Gastrocnemius medialis (tissue), 4 donors: ENCODE data around the gene ZC3H4. TPM values are rescaled to one million over a fixed set of nuclear protein-coding genes. Genes with fewer than 3 reads are reported as not detected.

Source experiments
- ATAC-seq, 2 donors: fragments of 150-250 bp; one replicate each; pipeline ENCODE4 v1.9.1; 2016
- DNase-seq, 2 donors: peaks; one replicate each; pipeline ENCODE4 v3.0.0-alpha.2; 2019
- H3K27ac ChIP-seq, 4 donors: fragments of 200-600 bp; sonication (generic); 1 replicate in 1 of 4; 2 replicates in 3 of 4; pipeline ENCODE4 v1.5.1; 2016 to 2018; ENCODE audit warnings: mild to moderate bottlenecking in 2 of 4, moderate library complexity in 1 of 4
- H3K27me3 ChIP-seq, 3 donors: fragments of 200-600 bp; sonication (generic) in 2 of 3; 1 replicate in 1 of 3; 2 replicates in 2 of 3; pipeline versions ENCODE4 v1.5.1 to v1.6.0; 2016 to 2019; ENCODE audit warnings: mild to moderate bottlenecking in 1 of 3, moderate library complexity in 1 of 3
- H3K36me3 ChIP-seq, 2 donors: fragments of 200-600 bp; sonication (generic) in 1 of 2; one replicate each; pipeline ENCODE4 v1.5.1; 2017 to 2018
- H3K4me1 ChIP-seq, 2 donors: fragments of 200-600 bp; sonication (generic) in 1 of 2; one replicate each; pipeline ENCODE4 v1.5.1; 2016 to 2017; ENCODE audit warnings: mild to moderate bottlenecking in 2 of 2
- H3K4me3 ChIP-seq, 4 donors: fragments of 200-600 bp; sonication (generic) in 3 of 4; 1 replicate in 1 of 4; 2 replicates in 3 of 4; pipeline ENCODE4 v1.5.1; 2016 to 2019; ENCODE audit warnings: mild to moderate bottlenecking in 2 of 4
- H3K9me3 ChIP-seq, 3 donors: fragments of 200-600 bp; sonication (generic) in 2 of 3; 1 replicate in 1 of 3; 2 replicates in 2 of 3; pipeline ENCODE4 v1.5.1; 2016 to 2019
- POLR2A ChIP-seq, 2 donors: fragments of 450-650 bp; IDR thresholded peaks; one replicate each; pipeline ENCODE4 v1.6.1; 2017; ENCODE audit warnings: antibody characterized with exemption in 2 of 2, mild to moderate bottlenecking in 2 of 2, moderate library complexity in 2 of 2
- in situ Hi-C, 4 donors: fragments of 200-750 bp; cut with MboI; loops; one replicate each; pipeline versions ENCODE4 v1.15.0 to v1.8.0; 2017; ENCODE audit warnings: low sequenced_read_pairs in 4 of 4
- intact Hi-C: fragments of 100-400 bp; cut with DNase I; formaldehyde crosslinking; loops from one replicate; pipeline ENCODE4 v1.15.1; 2023; ENCODE audit warnings: low total_unique reads
- total RNA-seq, 4 donors: library from RNA; depleted of rRNA; stranded (reverse); fragments of >200 nt; gene quantifications; one replicate each; pipeline versions ENCODE4 v1.1.0 to v1.2.3, GENCODE V29; 2016
- TF ChIP-seq, protein P1 (sequence below), 5 experiments: fragments of 450-650 bp in 3 of 5; fragments of 200-600 bp in 2 of 5; sonication (generic) in 2 of 5; IDR thresholded peaks in 4 of 5; conservative IDR thresholded peaks in 1 of 5; 1 replicate in 4 of 5; 2 replicates in 1 of 5; pipeline ENCODE4 v1.5.1; 2016 to 2019; ENCODE audit warnings: antibody characterized with exemption in 5 of 5, mild to moderate bottlenecking in 3 of 5, moderate library complexity in 3 of 5

The ZC3H4 gene
- total RNA-seq, 4 donors from 2014 or later, result 16.2 to 31.7 (median 22.8) TPM

DNA sequence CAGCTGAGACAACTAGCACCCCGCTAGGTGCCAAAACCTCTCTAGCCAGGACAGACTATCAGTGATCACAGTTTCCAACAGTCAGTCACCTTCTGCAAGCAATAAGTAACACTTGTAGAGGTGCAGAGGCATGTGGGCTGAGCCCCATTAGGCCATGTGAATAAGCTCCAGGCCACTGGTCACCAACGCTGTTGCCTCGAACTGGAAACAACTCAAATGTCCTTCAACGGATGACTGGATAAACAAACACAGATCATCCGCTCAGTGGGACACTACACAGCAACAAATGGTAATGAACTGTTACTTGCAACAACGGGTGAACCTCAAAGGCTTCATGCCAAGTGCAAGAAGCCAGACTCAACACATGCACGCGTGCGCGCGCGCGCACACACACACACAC, 37.6 kb downstream of the ZC3H4 start:
- Histone ChIP-seq H3K4me3 (no peak overlapping the region), H3K27me3 (no peaks in the 10 kb centered on the region), H3K9me3 (no peaks in the 10 kb centered on the region), H3K4me1 (no peaks in the 10 kb centered on the region), H3K36me3 (peaks cover 0 to 50% of the 10 kb centered on the region in 2 donors), H3K27ac (no peak overlapping the region)
- no peak for DNase-seq
- no peak for ATAC-seq
- TF ChIP-seq POLR2A (IDR thresholded peaks at IDR 0.05), result no peak
- TF ChIP-seq, protein P1, sequence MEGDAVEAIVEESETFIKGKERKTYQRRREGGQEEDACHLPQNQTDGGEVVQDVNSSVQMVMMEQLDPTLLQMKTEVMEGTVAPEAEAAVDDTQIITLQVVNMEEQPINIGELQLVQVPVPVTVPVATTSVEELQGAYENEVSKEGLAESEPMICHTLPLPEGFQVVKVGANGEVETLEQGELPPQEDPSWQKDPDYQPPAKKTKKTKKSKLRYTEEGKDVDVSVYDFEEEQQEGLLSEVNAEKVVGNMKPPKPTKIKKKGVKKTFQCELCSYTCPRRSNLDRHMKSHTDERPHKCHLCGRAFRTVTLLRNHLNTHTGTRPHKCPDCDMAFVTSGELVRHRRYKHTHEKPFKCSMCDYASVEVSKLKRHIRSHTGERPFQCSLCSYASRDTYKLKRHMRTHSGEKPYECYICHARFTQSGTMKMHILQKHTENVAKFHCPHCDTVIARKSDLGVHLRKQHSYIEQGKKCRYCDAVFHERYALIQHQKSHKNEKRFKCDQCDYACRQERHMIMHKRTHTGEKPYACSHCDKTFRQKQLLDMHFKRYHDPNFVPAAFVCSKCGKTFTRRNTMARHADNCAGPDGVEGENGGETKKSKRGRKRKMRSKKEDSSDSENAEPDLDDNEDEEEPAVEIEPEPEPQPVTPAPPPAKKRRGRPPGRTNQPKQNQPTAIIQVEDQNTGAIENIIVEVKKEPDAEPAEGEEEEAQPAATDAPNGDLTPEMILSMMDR (IDR thresholded peaks at IDR 0.05 in 4 of 5, conservative IDR thresholded peaks at IDR 0.05 in 1 of 5), result no peak
- intact Hi-C loops, result no loop called here
- in situ Hi-C loops, result loop anchor here in 2 of 4 donors (5.0 kb wide), 1 partner anchor 51 kb away; no protein-coding TSS in a partner anchor

DNA sequence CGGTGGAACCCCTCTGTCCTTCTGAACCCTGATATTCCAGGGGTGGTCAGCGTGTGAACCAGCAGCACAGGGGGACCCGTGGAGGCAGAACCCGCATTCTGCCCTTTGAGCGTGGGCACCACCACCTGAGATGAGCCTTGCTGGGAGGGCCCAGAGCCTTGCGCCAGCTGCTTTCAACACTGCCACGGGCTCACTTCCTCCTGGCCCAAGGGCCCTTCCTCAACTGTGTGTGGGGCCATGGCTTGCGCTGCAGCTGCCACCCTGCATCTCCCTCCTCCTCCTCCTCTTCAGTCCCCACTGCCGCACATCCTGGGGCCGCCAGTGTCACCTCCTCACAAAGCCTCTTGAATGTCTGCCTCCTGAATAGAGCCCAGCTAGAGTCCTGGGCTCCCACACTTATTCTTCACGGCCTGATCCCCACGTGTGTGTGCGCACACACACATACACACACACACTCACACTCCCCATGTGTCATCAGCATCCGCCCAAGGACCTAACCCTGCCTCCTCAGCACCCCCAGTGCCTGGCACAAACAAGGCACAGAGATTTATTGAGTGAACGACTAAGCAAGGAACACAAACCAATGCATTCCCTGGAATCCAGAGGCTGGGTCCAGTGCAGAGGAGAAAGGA, 38.3 kb downstream of the ZC3H4 start:
- H3K4me3 ChIP-seq, result no peak overlapping the region
- DNase-seq, result no peak
- no peaks in the 10 kb centered on the region for H3K27me3 ChIP-seq
- H3K4me1 ChIP-seq, result no peaks in the 10 kb centered on the region
- TF ChIP-seq, protein P1 (IDR thresholded peaks at IDR 0.05 in 4 of 5, conservative IDR thresholded peaks at IDR 0.05 in 1 of 5), result no peak
- no peak for TF ChIP-seq POLR2A (IDR thresholded peaks at IDR 0.05)
- intact Hi-C loops (no loop called here), in situ Hi-C loops (loop anchor here in 2 of 4 donors (5.0 kb wide), 1 partner anchor 52 kb away; no protein-coding TSS in a partner anchor)
- no peak for ATAC-seq
- peaks cover 0 to 55% of the 10 kb centered on the region in 2 donors for H3K36me3 ChIP-seq
- no peaks in the 10 kb centered on the region for H3K9me3 ChIP-seq
- H3K27ac ChIP-seq, result no peak overlapping the region

DNA sequence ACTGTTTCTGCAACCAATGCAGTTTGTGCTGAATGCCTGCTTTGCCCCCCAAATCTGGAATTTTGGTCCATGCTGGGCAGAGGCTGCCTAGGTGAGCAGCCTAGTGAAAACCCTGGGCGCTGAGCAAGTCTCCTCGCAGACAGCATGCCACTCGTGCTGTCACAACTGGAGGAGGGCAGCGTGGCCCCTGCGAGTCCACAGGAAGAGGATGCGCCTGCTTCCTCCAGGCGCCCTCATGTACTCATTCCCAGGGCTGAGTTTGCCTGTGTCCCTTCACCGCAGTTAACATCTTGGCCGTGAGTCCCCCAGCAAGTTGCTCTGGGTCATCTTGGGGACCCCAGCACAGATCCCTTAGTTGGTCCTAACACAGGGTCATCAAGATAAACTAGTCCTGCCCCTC, 39.0 kb downstream of the ZC3H4 start:
- H3K9me3 ChIP-seq, result no peaks in the 10 kb centered on the region
- no peaks in the 10 kb centered on the region for H3K27me3 ChIP-seq
- DNase-seq (no peak), ATAC-seq (no peak)
- in situ Hi-C loops (loop anchor here in 2 of 4 donors (5.0 kb wide), 1 partner anchor 53 kb away; no protein-coding TSS in a partner anchor), intact Hi-C loops (no loop called here)
- no peaks in the 10 kb centered on the region for H3K4me1 ChIP-seq
- H3K27ac ChIP-seq, result no peak overlapping the region
- no peak overlapping the region for H3K4me3 ChIP-seq
- TF ChIP-seq, protein P1 (IDR thresholded peaks at IDR 0.05 in 4 of 5, conservative IDR thresholded peaks at IDR 0.05 in 1 of 5), result no peak
- TF ChIP-seq POLR2A (IDR thresholded peaks at IDR 0.05), result no peak
- peaks cover 0 to 61% of the 10 kb centered on the region in 2 donors for H3K36me3 ChIP-seq

DNA sequence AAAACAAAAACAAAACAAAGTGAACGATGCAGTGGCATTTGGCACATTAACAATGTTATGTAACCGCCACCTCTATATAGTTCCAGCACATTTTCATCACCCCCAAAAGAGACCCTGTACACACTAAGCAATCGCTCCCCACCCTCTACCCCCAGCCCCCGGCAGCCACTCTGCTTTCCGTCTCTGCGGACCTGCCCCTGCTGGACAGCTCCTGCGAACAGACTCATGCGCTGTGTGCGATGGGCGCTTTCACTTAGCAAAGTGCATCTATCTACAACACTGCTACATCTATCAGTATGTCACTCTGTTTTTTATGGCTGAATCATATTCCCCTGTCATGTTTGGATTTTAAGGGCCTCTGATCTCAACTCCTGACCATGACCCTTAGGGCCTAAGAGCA, 40.0 kb downstream of the ZC3H4 start:
- H3K27me3 ChIP-seq, result no peaks in the 10 kb centered on the region
- H3K36me3 ChIP-seq, result peaks cover 0 to 62% of the 10 kb centered on the region in 2 donors
- no peaks in the 10 kb centered on the region for H3K4me1 ChIP-seq
- intact Hi-C loops, result no loop called here
- H3K27ac ChIP-seq, result no peak overlapping the region
- in situ Hi-C loops, result no loop called here
- no peaks in the 10 kb centered on the region for H3K9me3 ChIP-seq
- TF ChIP-seq, protein P1 (IDR thresholded peaks at IDR 0.05 in 4 of 5, conservative IDR thresholded peaks at IDR 0.05 in 1 of 5), result no peak
- no peak for TF ChIP-seq POLR2A (IDR thresholded peaks at IDR 0.05)
- no peak overlapping the region for H3K4me3 ChIP-seq
- ATAC-seq (no peak), DNase-seq (no peak)
